ENCODE measurements around the gene SPOCK1.

Gene SPOCK1

DNA sequence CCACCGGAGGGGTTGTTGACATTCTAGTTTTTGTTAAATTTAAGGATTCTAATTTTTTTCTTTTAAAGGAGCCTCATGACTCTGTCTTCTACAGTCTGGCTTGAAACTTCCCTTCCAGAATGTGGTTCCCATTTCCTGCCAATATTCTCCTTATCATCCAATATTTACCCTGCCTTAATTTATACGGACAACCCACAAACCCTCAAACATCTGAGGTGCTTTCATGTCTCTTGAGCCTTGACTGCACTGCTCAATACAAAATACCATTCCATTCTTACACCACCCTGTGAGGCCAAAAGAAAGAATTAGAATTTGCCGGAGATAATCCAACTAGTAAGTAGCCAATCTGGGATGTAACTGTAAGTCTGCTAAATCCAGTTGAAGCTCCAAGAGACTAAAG, 346.5 kb downstream of the SPOCK1 start:
- H3K4me3 ChIP-seq (replicated peaks; ENCODE audit: low read depth, low read length) = no peak overlapping the region
- H3K27me3 ChIP-seq (replicated peaks; ENCODE audit: control insufficient read depth, insufficient read depth, low read length) = no peaks in the 10 kb centered on the region; the same call in 1 of the 2 replicates
- TF ChIP-seq, protein P1, sequence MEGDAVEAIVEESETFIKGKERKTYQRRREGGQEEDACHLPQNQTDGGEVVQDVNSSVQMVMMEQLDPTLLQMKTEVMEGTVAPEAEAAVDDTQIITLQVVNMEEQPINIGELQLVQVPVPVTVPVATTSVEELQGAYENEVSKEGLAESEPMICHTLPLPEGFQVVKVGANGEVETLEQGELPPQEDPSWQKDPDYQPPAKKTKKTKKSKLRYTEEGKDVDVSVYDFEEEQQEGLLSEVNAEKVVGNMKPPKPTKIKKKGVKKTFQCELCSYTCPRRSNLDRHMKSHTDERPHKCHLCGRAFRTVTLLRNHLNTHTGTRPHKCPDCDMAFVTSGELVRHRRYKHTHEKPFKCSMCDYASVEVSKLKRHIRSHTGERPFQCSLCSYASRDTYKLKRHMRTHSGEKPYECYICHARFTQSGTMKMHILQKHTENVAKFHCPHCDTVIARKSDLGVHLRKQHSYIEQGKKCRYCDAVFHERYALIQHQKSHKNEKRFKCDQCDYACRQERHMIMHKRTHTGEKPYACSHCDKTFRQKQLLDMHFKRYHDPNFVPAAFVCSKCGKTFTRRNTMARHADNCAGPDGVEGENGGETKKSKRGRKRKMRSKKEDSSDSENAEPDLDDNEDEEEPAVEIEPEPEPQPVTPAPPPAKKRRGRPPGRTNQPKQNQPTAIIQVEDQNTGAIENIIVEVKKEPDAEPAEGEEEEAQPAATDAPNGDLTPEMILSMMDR (IDR thresholded peaks at IDR 0.05; ENCODE audit: insufficient read depth, low read length, poor library complexity, severe bottlenecking) = no peak
- H3K36me3 ChIP-seq (ENCODE audit: control insufficient read depth, insufficient read depth, low read length) = no peaks in the 10 kb centered on the region
- no peak for DNase-seq (ENCODE audit: extremely low read depth, insufficient read length)

DNA sequence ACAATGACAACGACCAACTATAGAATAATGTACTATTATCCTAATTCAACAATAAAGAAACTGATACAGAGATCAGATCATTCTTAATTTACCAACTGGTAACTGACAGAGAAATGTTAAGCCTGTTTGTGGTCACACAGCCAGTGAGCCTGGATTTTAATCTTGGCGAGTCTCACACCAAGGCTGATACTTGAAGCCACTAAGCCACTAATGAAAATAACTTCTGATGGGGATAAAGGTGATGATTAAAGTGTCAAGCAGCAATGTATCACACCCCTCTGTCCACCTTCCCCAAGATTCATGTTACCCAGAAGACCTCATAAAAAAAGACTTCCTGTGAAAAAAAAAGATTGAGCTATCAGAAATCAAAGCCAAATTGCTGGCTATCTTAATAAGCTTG, 350.5 kb downstream of the SPOCK1 start:
- DNase-seq (ENCODE audit: extremely low read depth, insufficient read length) = no peak
- no peaks in the 10 kb centered on the region for H3K27me3 ChIP-seq (replicated peaks; ENCODE audit: control insufficient read depth, insufficient read depth, low read length)
- TF ChIP-seq, protein P1 (IDR thresholded peaks at IDR 0.05; ENCODE audit: insufficient read depth, low read length, poor library complexity, severe bottlenecking) = no peak
- no peaks in the 10 kb centered on the region for H3K36me3 ChIP-seq (ENCODE audit: control insufficient read depth, insufficient read depth, low read length)
- no peak overlapping the region for H3K4me3 ChIP-seq (replicated peaks; ENCODE audit: low read depth, low read length)

DNA sequence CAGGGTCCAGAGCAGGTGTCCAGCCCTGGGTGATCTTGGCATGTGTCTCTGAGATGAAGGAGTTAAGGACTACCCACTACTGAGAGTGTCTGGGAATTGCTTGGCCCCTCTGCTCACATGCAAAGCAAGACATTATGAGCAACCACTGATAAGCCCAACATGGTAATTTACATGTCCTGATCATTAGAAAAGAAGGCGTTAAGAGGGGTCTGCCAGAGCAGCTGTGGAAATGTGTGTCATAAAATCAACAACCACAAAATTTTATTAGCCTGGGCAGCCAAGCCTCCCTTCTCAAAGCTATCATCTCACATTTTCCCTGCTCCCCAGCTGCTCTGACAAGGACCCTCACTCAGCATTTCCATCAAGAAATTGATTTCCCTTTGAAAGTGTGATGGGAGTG, 351.0 kb downstream of the SPOCK1 start:
- TF ChIP-seq, protein P1 (IDR thresholded peaks at IDR 0.05; ENCODE audit: insufficient read depth, low read length, poor library complexity, severe bottlenecking) = no peak
- H3K4me3 ChIP-seq (replicated peaks; ENCODE audit: low read depth, low read length) = no peak overlapping the region
- no peaks in the 10 kb centered on the region for H3K27me3 ChIP-seq (replicated peaks; ENCODE audit: control insufficient read depth, insufficient read depth, low read length)
- H3K36me3 ChIP-seq (ENCODE audit: control insufficient read depth, insufficient read depth, low read length) = no peaks in the 10 kb centered on the region
- no peak for DNase-seq (ENCODE audit: extremely low read depth, insufficient read length)

DNA sequence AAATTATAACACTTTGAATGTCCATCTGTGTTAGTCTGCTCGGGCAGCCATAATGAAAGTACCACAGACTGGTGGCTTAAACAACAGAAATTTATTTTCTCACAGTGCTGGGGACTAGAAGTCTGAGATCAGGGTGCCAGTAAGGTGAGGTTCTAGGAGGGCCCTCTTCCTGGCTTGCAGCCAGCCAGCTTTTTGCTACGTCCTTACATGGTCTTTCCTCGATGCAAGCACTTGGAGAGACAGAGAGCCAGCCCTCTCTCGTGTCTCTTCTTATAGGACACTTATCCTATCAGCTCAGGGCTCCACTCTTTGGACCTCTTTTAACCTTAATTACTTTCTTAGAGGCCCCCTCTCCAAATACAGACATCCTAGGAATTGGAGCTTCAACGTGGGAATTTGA, 351.8 kb downstream of the SPOCK1 start:
- no peaks in the 10 kb centered on the region for H3K27me3 ChIP-seq (replicated peaks; ENCODE audit: control insufficient read depth, insufficient read depth, low read length)
- TF ChIP-seq, protein P1 (IDR thresholded peaks at IDR 0.05; ENCODE audit: insufficient read depth, low read length, poor library complexity, severe bottlenecking) = no peak
- no peak overlapping the region for H3K4me3 ChIP-seq (replicated peaks; ENCODE audit: low read depth, low read length)
- no peaks in the 10 kb centered on the region for H3K36me3 ChIP-seq (ENCODE audit: control insufficient read depth, insufficient read depth, low read length)
- DNase-seq (ENCODE audit: extremely low read depth, insufficient read length) = no peak

DNA sequence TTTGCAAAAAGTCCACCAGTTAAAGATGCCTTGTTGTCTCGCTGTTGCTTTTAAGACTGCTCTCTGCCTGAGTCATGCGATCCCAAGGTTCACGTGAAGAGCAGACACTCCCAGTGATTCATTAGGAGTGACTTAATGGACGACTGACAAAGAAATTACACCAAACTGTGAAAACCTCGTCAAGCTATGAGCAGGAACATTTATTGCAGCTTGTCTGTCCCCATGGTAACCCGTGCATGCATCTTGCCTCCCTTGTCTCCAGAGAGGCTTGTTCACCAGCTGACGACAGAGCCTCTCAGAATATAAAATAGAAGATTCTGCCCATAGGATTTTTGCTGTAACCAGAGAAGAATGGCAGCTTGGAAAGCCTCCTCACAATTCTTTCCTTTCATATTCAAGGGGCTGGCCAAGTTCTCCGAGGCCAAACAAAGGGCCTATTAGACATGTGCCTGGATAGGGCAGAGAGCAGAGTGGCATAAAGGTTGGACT, 352.7 kb downstream of the SPOCK1 start:
- no peak overlapping the region for H3K4me3 ChIP-seq (replicated peaks; ENCODE audit: low read depth, low read length)
- no peaks in the 10 kb centered on the region for H3K36me3 ChIP-seq (ENCODE audit: control insufficient read depth, insufficient read depth, low read length)
- TF ChIP-seq, protein P1 (IDR thresholded peaks at IDR 0.05; ENCODE audit: insufficient read depth, low read length, poor library complexity, severe bottlenecking) = no peak
- no peaks in the 10 kb centered on the region for H3K27me3 ChIP-seq (replicated peaks; ENCODE audit: control insufficient read depth, insufficient read depth, low read length)
- DNase-seq (ENCODE audit: extremely low read depth, insufficient read length) = no peak

DNA sequence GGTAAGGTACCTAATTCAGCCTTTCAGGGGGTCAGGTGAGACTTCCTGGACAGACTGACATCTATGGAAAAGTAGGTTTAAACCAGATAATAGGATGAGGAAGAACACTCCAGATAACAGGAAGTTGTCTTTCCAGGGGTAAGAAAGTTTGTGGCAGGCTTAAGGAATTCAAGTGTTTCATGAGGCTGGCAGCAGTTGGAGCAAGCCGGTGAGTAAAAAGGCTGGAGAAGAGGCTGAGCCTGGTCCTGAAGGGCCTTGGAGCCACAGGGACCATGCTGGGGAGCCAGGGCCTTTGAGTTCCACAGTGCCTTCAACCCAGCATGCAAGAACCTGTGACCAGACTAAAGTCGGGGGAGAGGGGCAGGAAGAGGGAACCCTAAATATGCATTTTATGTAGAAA, 353.4 kb downstream of the SPOCK1 start:
- TF ChIP-seq, protein P1 (IDR thresholded peaks at IDR 0.05; ENCODE audit: insufficient read depth, low read length, poor library complexity, severe bottlenecking) = no peak
- no peaks in the 10 kb centered on the region for H3K27me3 ChIP-seq (replicated peaks; ENCODE audit: control insufficient read depth, insufficient read depth, low read length)
- DNase-seq (ENCODE audit: extremely low read depth, insufficient read length) = no peak
- H3K4me3 ChIP-seq (replicated peaks; ENCODE audit: low read depth, low read length) = no peak overlapping the region
- no peaks in the 10 kb centered on the region for H3K36me3 ChIP-seq (ENCODE audit: control insufficient read depth, insufficient read depth, low read length)
